HepG2 (cell line): ENCODE data around the gene KDM6B. TPM values are rescaled to one million over a fixed set of nuclear protein-coding genes. Genes with fewer than 3 reads are reported as not detected.

Experiments used
- BCL3 ChIP-seq: sonication (generic); formaldehyde crosslinking; IDR thresholded peaks from 2 replicates; pipeline ENCODE4 v1.5.1; 2020; ENCODE audit warnings: mild to moderate bottlenecking, missing genetic modification reagents, moderate library complexity
- CENPBD1 ChIP-seq: sonication (generic); formaldehyde crosslinking; IDR thresholded peaks from 2 replicates; pipeline ENCODE4 v1.8.0; 2022; ENCODE audit warnings: missing genetic modification reagents, low read depth, mild to moderate bottlenecking, borderline replicate concordance
- FLYWCH1 ChIP-seq: sonication (generic); formaldehyde crosslinking; IDR thresholded peaks from 2 replicates; pipeline ENCODE4 v1.8.1; 2023; ENCODE audit warnings: mild to moderate bottlenecking, missing genetic modification reagents
- STAT5B ChIP-seq: sonication (generic); formaldehyde crosslinking; IDR thresholded peaks from 2 replicates; pipeline ENCODE4 v1.4.0; 2020; ENCODE audit warnings: missing genetic modification reagents
- TEAD2 ChIP-seq: sonication (generic); formaldehyde crosslinking; IDR thresholded peaks from 2 replicates; pipeline ENCODE4 v1.9.0; 2021; ENCODE audit warnings: missing genetic modification reagents
- TP53 ChIP-seq: sonication (generic); formaldehyde crosslinking; conservative IDR thresholded peaks from 2 replicates; pipeline ENCODE4 v1.4.0; 2020; ENCODE audit warnings: missing genetic modification reagents
- TRIM22 ChIP-seq: fragments of 450-650 bp; IDR thresholded peaks from 2 replicates; pipeline ENCODE4 v1.6.1; 2017
- ZBTB40 ChIP-seq, 2 experiments: fragments of 450-650 bp in 1 of 2; sonication (generic) in 1 of 2; formaldehyde crosslinking in 1 of 2; IDR thresholded peaks; 2 replicates each; pipeline versions ENCODE4 v1.6.1 to v1.8.0; 2016 to 2022; ENCODE audit warnings: antibody characterized with exemption in 1 of 2, mild to moderate bottlenecking in 1 of 2, missing genetic modification reagents in 1 of 2
- ZBTB46 ChIP-seq: sonication (generic); formaldehyde crosslinking; IDR thresholded peaks from 2 replicates; pipeline ENCODE4 v1.4.0; 2020; ENCODE audit warnings: mild to moderate bottlenecking, missing genetic modification reagents, borderline replicate concordance
- ZNF75D ChIP-seq: sonication (generic); formaldehyde crosslinking; IDR thresholded peaks from 2 replicates; pipeline ENCODE4 v1.8.1; 2023; ENCODE audit warnings: missing genetic modification reagents, mild to moderate bottlenecking, borderline replicate concordance
- ZNF773 ChIP-seq: sonication (generic); formaldehyde crosslinking; IDR thresholded peaks from 2 replicates; pipeline ENCODE4 v1.4.0; 2020; ENCODE audit warnings: missing genetic modification reagents, borderline replicate concordance
- polyA plus RNA-seq, 8 experiments: library from polyadenylated mRNA; depleted of rRNA in 3 of 8; stranded (reverse) in 7 of 8; unstranded in 1 of 8; fragments of >200 nt; fragmentation: Illumina TruSeq in 4 of 8; extraction: Trizol in 4 of 8; gene quantifications; 2 replicates each; pipeline versions ENCODE4 v1.2.1 to v1.2.3, GENCODE V29; 2011 to 2016; ENCODE audit warnings: low read depth in 4 of 8, missing spikeins in 1 of 8, mixed read lengths in 1 of 8; ENCODE audit not compliant: insufficient read depth in 1 of 8
- total RNA-seq, 5 experiments: library from RNA; depleted of rRNA; stranded (reverse); fragments of >200 nt; fragmentation: Illumina TruSeq; extraction: Trizol; gene quantifications; 2 replicates each; pipeline ENCODE4 v1.2.3, GENCODE V29; 2016; ENCODE audit warnings: low read depth in 1 of 5

Gene KDM6B
- total and polyA plus RNA-seq, 2 of the 13 experiments (the other 11 are each of a cell fraction or from before 2014, with no cell fraction given), result 1.3 to 2.1 TPM

- TF ChIP-seq ZBTB40 (IDR thresholded peaks at IDR 0.05) (no peak), ZBTB40 (CRISPR knock-in tag; IDR thresholded peaks at IDR 0.05) (0 out of 2 replicates have a peak, but pooled peaks have one; percentile 36), TRIM22 (no peak), STAT5B (CRISPR knock-in tag) (no peak), TEAD2 (CRISPR knock-in tag) (no peak), ZNF773 (CRISPR knock-in tag) (no peak), FLYWCH1 (no peak), TP53 (CRISPR knock-in tag) (no peak), ZNF75D (CRISPR knock-in tag) (no peak), ZBTB46 (CRISPR knock-in tag) (no peak), BCL3 (no peak), CENPBD1 (no peak)
These were observed 7.9 kb downstream of the KDM6B start (continued) for GRCh38 chr17:7841915-7842379.
